ENCODE data around the gene LRRC8C. TPM values are rescaled to one million over a fixed set of nuclear protein-coding genes. Genes with fewer than 3 reads are reported as not detected.

LRRC8C gene
- total and polyA plus RNA-seq, 2 experiments from 2014 or later: 0.89 to 3.9 TPM

DNA sequence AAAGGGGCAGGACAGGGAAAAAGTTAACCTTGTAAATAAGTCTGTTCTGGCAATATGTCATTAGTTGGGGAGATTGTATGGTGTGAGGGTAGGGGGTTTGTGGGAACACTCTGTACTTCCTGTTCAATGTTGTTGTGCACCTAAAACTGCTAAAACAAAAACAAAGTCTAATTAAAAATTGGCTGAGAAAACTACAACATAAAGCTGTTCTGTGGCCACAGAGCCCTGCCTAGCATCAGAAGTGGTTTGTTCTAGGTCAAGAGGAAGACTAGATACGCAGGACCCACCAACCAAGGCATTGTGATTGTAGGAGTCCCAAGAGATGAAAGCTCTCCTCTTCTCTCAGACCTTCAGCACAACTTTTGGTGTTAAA is 106.9 kb downstream of the LRRC8C start:
- no peak for DNase-seq (ENCODE audit: low spot score)
- H4K20me1 ChIP-seq (replicated peaks; ENCODE audit: insufficient read depth): no peaks in the 10 kb centered on the region
- H3K36me3 ChIP-seq (ENCODE audit: insufficient read depth): no peaks in the 10 kb centered on the region
- no peaks in the 10 kb centered on the region for H3K4me1 ChIP-seq (ENCODE audit: insufficient read depth)
- Mint-ChIP-seq H3K4me1 (no peaks in the 10 kb centered on the region), H3K9me3 (no peaks in the 10 kb centered on the region), H3K27me3 (ENCODE audit: insufficient read depth, low read depth, poor library complexity) (no peaks in the 10 kb centered on the region), H3K4me3 (no peak overlapping the region), H3K27ac (no peak overlapping the region), H3K36me3 (ENCODE audit: low read depth) (no peaks in the 10 kb centered on the region)
- no peak overlapping the region for H3K4me2 ChIP-seq
- TF ChIP-seq, protein P1, sequence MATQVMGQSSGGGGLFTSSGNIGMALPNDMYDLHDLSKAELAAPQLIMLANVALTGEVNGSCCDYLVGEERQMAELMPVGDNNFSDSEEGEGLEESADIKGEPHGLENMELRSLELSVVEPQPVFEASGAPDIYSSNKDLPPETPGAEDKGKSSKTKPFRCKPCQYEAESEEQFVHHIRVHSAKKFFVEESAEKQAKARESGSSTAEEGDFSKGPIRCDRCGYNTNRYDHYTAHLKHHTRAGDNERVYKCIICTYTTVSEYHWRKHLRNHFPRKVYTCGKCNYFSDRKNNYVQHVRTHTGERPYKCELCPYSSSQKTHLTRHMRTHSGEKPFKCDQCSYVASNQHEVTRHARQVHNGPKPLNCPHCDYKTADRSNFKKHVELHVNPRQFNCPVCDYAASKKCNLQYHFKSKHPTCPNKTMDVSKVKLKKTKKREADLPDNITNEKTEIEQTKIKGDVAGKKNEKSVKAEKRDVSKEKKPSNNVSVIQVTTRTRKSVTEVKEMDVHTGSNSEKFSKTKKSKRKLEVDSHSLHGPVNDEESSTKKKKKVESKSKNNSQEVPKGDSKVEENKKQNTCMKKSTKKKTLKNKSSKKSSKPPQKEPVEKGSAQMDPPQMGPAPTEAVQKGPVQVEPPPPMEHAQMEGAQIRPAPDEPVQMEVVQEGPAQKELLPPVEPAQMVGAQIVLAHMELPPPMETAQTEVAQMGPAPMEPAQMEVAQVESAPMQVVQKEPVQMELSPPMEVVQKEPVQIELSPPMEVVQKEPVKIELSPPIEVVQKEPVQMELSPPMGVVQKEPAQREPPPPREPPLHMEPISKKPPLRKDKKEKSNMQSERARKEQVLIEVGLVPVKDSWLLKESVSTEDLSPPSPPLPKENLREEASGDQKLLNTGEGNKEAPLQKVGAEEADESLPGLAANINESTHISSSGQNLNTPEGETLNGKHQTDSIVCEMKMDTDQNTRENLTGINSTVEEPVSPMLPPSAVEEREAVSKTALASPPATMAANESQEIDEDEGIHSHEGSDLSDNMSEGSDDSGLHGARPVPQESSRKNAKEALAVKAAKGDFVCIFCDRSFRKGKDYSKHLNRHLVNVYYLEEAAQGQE (IDR thresholded peaks at IDR 0.05; ENCODE audit: unreplicated experiment): no peak
- TF ChIP-seq, protein P2, sequence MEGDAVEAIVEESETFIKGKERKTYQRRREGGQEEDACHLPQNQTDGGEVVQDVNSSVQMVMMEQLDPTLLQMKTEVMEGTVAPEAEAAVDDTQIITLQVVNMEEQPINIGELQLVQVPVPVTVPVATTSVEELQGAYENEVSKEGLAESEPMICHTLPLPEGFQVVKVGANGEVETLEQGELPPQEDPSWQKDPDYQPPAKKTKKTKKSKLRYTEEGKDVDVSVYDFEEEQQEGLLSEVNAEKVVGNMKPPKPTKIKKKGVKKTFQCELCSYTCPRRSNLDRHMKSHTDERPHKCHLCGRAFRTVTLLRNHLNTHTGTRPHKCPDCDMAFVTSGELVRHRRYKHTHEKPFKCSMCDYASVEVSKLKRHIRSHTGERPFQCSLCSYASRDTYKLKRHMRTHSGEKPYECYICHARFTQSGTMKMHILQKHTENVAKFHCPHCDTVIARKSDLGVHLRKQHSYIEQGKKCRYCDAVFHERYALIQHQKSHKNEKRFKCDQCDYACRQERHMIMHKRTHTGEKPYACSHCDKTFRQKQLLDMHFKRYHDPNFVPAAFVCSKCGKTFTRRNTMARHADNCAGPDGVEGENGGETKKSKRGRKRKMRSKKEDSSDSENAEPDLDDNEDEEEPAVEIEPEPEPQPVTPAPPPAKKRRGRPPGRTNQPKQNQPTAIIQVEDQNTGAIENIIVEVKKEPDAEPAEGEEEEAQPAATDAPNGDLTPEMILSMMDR (conservative IDR thresholded peaks at IDR 0.05; ENCODE audit: low read depth in 2 of 2): no peak
- H2AFZ ChIP-seq: no peak overlapping the region
- no peak overlapping the region for H3K4me3 ChIP-seq
- no peaks in the 10 kb centered on the region for H3K79me2 ChIP-seq (replicated peaks; ENCODE audit: insufficient read depth)
- no peaks in the 10 kb centered on the region for H3K27me3 ChIP-seq (ENCODE audit: insufficient read depth)
- H3K27ac ChIP-seq (ENCODE audit: low read depth): no peak overlapping the region
- H3K9me2 ChIP-seq (ENCODE audit: insufficient read depth): peaks cover 7% of the 10 kb centered on the region; the same call in 1 of the 2 replicates
- no peaks in the 10 kb centered on the region for H3F3A ChIP-seq (replicated peaks; ENCODE audit: low read depth)
- no peak for ATAC-seq

DNA sequence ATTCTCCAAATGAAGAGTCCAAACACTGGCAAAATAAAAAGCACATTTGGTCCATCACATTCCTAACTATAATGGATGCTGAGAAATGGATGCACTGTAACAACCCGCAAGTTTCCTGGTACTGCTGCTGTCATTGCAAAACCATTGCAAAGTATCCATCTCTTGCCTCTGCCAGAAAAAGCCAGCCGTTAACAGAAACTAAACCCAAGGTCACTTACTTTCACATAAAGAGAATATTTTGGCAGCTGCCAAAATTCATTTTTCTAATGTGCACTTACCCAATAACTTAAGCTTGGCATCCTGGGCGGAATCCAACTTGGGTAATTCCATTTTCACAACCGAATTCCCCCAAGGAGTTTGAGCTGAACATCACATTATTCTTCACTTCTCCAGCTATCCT is 110.9 kb downstream of the LRRC8C start:
- Histone ChIP-seq H3K9me2 (ENCODE audit: insufficient read depth) (peaks cover 7% of the 10 kb centered on the region; the same call in 1 of the 2 replicates), H4K20me1 (replicated peaks; ENCODE audit: insufficient read depth) (no peaks in the 10 kb centered on the region), H3K27ac (ENCODE audit: low read depth) (no peak overlapping the region), H3F3A (replicated peaks; ENCODE audit: low read depth) (no peaks in the 10 kb centered on the region), H3K27me3 (ENCODE audit: insufficient read depth) (no peaks in the 10 kb centered on the region), H3K4me1 (ENCODE audit: insufficient read depth) (no peaks in the 10 kb centered on the region), H3K36me3 (ENCODE audit: insufficient read depth) (no peaks in the 10 kb centered on the region), H3K79me2 (replicated peaks; ENCODE audit: insufficient read depth) (no peaks in the 10 kb centered on the region), H3K4me2 (no peak overlapping the region), H2AFZ (no peak overlapping the region), H3K4me3 (no peak overlapping the region)
- Mint-ChIP-seq H3K27ac (no peak overlapping the region), H3K4me1 (no peaks in the 10 kb centered on the region), H3K9me3 (no peaks in the 10 kb centered on the region), H3K36me3 (ENCODE audit: low read depth) (no peaks in the 10 kb centered on the region), H3K4me3 (no peak overlapping the region), H3K27me3 (ENCODE audit: insufficient read depth, low read depth, poor library complexity) (no peaks in the 10 kb centered on the region)
- DNase-seq (ENCODE audit: low spot score) (no peak), ATAC-seq (no peak)
- TF ChIP-seq ZNF331 (CRISPR knock-in tag; IDR thresholded peaks at IDR 0.05; ENCODE audit: low read depth) (no peak), EZH2phosphoT487 (IDR thresholded peaks at IDR 0.05; ENCODE audit: unreplicated experiment) (no peak), JUNB (IDR thresholded peaks at IDR 0.05; ENCODE audit: unreplicated experiment) (no peak), CREB1 (CRISPR knock-in tag; IDR thresholded peaks at IDR 0.05; ENCODE audit: low read depth) (no peak), EZH2 (IDR thresholded peaks at IDR 0.05; ENCODE audit: low read depth, unreplicated experiment) (no peak), ZNF114 (CRISPR knock-in tag; IDR thresholded peaks at IDR 0.05) (no peak)
- TF ChIP-seq, protein P3, sequence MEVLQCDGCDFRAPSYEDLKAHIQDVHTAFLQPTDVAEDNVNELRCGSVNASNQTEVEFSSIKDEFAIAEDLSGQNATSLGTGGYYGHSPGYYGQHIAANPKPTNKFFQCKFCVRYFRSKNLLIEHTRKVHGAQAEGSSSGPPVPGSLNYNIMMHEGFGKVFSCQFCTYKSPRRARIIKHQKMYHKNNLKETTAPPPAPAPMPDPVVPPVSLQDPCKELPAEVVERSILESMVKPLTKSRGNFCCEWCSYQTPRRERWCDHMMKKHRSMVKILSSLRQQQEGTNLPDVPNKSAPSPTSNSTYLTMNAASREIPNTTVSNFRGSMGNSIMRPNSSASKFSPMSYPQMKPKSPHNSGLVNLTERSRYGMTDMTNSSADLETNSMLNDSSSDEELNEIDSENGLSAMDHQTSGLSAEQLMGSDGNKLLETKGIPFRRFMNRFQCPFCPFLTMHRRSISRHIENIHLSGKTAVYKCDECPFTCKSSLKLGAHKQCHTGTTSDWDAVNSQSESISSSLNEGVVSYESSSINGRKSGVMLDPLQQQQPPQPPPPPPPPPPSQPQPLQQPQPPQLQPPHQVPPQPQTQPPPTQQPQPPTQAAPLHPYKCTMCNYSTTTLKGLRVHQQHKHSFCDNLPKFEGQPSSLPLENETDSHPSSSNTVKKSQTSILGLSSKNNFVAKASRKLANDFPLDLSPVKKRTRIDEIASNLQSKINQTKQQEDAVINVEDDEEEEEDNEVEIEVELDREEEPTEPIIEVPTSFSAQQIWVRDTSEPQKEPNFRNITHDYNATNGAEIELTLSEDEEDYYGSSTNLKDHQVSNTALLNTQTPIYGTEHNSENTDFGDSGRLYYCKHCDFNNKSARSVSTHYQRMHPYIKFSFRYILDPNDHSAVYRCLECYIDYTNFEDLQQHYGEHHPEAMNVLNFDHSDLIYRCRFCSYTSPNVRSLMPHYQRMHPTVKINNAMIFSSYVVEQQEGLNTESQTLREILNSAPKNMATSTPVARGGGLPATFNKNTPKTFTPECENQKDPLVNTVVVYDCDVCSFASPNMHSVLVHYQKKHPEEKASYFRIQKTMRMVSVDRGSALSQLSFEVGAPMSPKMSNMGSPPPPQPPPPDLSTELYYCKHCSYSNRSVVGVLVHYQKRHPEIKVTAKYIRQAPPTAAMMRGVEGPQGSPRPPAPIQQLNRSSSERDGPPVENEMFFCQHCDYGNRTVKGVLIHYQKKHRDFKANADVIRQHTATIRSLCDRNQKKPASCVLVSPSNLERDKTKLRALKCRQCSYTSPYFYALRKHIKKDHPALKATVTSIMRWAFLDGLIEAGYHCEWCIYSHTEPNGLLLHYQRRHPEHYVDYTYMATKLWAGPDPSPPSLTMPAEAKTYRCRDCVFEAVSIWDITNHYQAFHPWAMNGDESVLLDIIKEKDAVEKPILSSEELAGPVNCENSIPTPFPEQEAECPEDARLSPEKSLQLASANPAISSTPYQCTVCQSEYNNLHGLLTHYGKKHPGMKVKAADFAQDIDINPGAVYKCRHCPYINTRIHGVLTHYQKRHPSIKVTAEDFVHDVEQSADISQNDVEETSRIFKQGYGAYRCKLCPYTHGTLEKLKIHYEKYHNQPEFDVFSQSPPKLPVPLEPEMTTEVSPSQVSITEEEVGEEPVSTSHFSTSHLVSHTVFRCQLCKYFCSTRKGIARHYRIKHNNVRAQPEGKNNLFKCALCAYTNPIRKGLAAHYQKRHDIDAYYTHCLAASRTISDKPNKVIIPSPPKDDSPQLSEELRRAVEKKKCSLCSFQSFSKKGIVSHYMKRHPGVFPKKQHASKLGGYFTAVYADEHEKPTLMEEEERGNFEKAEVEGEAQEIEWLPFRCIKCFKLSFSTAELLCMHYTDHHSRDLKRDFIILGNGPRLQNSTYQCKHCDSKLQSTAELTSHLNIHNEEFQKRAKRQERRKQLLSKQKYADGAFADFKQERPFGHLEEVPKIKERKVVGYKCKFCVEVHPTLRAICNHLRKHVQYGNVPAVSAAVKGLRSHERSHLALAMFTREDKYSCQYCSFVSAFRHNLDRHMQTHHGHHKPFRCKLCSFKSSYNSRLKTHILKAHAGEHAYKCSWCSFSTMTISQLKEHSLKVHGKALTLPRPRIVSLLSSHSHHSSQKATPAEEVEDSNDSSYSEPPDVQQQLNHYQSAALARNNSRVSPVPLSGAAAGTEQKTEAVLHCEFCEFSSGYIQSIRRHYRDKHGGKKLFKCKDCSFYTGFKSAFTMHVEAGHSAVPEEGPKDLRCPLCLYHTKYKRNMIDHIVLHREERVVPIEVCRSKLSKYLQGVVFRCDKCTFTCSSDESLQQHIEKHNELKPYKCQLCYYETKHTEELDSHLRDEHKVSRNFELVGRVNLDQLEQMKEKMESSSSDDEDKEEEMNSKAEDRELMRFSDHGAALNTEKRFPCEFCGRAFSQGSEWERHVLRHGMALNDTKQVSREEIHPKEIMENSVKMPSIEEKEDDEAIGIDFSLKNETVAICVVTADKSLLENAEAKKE (CRISPR knock-in tag; IDR thresholded peaks at IDR 0.05): no peak
- TF ChIP-seq, protein P4, sequence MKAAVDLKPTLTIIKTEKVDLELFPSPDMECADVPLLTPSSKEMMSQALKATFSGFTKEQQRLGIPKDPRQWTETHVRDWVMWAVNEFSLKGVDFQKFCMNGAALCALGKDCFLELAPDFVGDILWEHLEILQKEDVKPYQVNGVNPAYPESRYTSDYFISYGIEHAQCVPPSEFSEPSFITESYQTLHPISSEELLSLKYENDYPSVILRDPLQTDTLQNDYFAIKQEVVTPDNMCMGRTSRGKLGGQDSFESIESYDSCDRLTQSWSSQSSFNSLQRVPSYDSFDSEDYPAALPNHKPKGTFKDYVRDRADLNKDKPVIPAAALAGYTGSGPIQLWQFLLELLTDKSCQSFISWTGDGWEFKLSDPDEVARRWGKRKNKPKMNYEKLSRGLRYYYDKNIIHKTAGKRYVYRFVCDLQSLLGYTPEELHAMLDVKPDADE (IDR thresholded peaks at IDR 0.05): no peak

Data from GM23338 (cell line).